Measurements from ENCODE around the gene WDR64.

Gene WDR64

GRCh38 chr1:241844593-241844992 is 192.5 kb downstream of the WDR64 start:
- Mint-ChIP-seq H3K9me3 (ENCODE audit: low read depth) (no peaks in the 10 kb centered on the region), H3K4me1 (ENCODE audit: low read depth) (peaks cover 16% of the 10 kb centered on the region), H3K4me3 (no peak overlapping the region), H3K27ac (no peak overlapping the region), H3K36me3 (no peaks in the 10 kb centered on the region), H3K27me3 (no peaks in the 10 kb centered on the region)

- no peaks in the 10 kb centered on the region for H3K27me3 Mint-ChIP-seq
- no peak overlapping the region for H3K4me3 Mint-ChIP-seq
- peaks cover 15% of the 10 kb centered on the region for H3K4me1 Mint-ChIP-seq (ENCODE audit: low read depth)
- H3K27ac Mint-ChIP-seq: no peak overlapping the region
- no peaks in the 10 kb centered on the region for H3K9me3 Mint-ChIP-seq (ENCODE audit: low read depth)
- H3K36me3 Mint-ChIP-seq: no peaks in the 10 kb centered on the region
Measured at GRCh38 chr1:241846375-241846774, 194.3 kb downstream of the WDR64 start.

- no peaks in the 10 kb centered on the region for H3K27me3 Mint-ChIP-seq
- H3K36me3 Mint-ChIP-seq: no peaks in the 10 kb centered on the region
- H3K9me3 Mint-ChIP-seq (ENCODE audit: low read depth): no peaks in the 10 kb centered on the region
- H3K4me1 Mint-ChIP-seq (ENCODE audit: low read depth): peaks cover 15% of the 10 kb centered on the region
- peak overlapping the region; percentile 98 for H3K4me3 Mint-ChIP-seq
- peak overlapping the region; percentile 99 for H3K27ac Mint-ChIP-seq
Measured at GRCh38 chr1:241846862-241847539, 194.9 kb downstream of the WDR64 start.

- peak overlapping the region; percentile 98 for H3K4me3 Mint-ChIP-seq
- no peaks in the 10 kb centered on the region for H3K27me3 Mint-ChIP-seq
- peaks cover 15% of the 10 kb centered on the region for H3K4me1 Mint-ChIP-seq (ENCODE audit: low read depth)
- H3K36me3 Mint-ChIP-seq: no peaks in the 10 kb centered on the region
- peak overlapping the region; percentile 99 for H3K27ac Mint-ChIP-seq
- no peaks in the 10 kb centered on the region for H3K9me3 Mint-ChIP-seq (ENCODE audit: low read depth)
Measured at GRCh38 chr1:241847540-241847795, 195.4 kb downstream of the WDR64 start.

GRCh38 chr1:241847796-241848685 is 196.0 kb downstream of the WDR64 start, which contains the start of gene EXO1:
TSS of gene EXO1 (plus strand) at chr1:241848204. CDS start at chr1:241850426, 2,222 bp downstream.
- H3K36me3 Mint-ChIP-seq: no peaks in the 10 kb centered on the region
- H3K4me3 Mint-ChIP-seq: peak within 1 kb of the TSS; percentile 98
- no peaks in the 10 kb centered on the region for H3K27me3 Mint-ChIP-seq
- H3K9me3 Mint-ChIP-seq (ENCODE audit: low read depth): no peaks in the 10 kb centered on the region
- peak within 1 kb of the TSS; percentile 99 for H3K27ac Mint-ChIP-seq
- peaks cover 15% of the 10 kb centered on the region for H3K4me1 Mint-ChIP-seq (ENCODE audit: low read depth)

- peaks cover 15% of the 10 kb centered on the region for H3K4me1 Mint-ChIP-seq (ENCODE audit: low read depth)
- H3K36me3 Mint-ChIP-seq: no peaks in the 10 kb centered on the region
- peak overlapping the region; percentile 99 for H3K27ac Mint-ChIP-seq
- peak overlapping the region; percentile 98 for H3K4me3 Mint-ChIP-seq
- H3K9me3 Mint-ChIP-seq (ENCODE audit: low read depth): no peaks in the 10 kb centered on the region
- no peaks in the 10 kb centered on the region for H3K27me3 Mint-ChIP-seq
Measured at GRCh38 chr1:241848686-241849344, 196.7 kb downstream of the WDR64 start.

- H3K4me3 Mint-ChIP-seq: peak overlapping the region; percentile 98
- H3K27me3 Mint-ChIP-seq: no peaks in the 10 kb centered on the region
- no peak overlapping the region for H3K27ac Mint-ChIP-seq
- no peaks in the 10 kb centered on the region for H3K9me3 Mint-ChIP-seq (ENCODE audit: low read depth)
- no peaks in the 10 kb centered on the region for H3K36me3 Mint-ChIP-seq
- H3K4me1 Mint-ChIP-seq (ENCODE audit: low read depth): peaks cover 15% of the 10 kb centered on the region
Measured at GRCh38 chr1:241849345-241849695, 197.2 kb downstream of the WDR64 start.
